Measurements from ENCODE around the gene GRXCR1.

GRXCR1 gene

DNA sequence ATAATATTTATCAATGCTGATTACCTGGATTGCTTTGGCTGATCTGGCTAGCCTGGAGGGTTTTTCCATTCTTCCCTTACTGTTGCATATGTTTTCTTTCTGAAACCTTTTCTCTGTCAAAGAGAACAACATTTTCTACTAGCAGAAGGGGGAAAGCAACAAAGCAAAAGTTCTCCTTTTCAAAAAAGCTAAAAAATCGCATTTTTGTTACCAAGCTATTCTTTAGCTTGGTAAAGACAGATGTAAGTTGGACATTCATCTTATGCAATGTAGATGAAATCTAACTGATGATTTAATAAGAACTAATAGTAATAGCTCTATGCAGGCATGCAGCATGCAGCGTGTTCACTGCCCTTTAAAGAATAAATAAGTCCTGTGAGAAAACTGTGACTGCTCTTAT is at the start of gene GRXCR1:
Gene GRXCR1 (plus strand): TSS at position 301 of the 400 bp plus-strand sequence. CDS start 554 bp downstream, outside the sequence.
- DNase-seq (ENCODE audit: low spot score) = no peak

DNA sequence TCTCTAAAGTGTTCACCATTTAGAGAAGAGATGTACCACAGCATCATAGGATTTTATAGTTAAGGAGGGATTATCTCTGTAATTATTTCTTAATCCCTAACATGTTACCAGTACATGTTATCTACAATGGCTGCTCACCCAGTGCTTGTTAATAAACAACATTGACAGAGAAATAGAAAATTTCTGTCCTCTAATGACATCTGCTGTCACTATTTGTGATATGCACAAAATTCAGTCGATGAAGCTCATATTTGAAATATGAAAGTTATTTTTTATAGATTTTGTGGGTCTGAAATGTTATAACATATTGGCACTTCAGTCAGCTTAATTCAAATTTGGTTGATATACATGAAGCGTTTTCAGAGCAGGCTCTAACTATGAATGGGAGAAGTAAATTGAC is 48.8 kb upstream of the GRXCR1 start:
- no peak for DNase-seq (ENCODE audit: low spot score)

DNA sequence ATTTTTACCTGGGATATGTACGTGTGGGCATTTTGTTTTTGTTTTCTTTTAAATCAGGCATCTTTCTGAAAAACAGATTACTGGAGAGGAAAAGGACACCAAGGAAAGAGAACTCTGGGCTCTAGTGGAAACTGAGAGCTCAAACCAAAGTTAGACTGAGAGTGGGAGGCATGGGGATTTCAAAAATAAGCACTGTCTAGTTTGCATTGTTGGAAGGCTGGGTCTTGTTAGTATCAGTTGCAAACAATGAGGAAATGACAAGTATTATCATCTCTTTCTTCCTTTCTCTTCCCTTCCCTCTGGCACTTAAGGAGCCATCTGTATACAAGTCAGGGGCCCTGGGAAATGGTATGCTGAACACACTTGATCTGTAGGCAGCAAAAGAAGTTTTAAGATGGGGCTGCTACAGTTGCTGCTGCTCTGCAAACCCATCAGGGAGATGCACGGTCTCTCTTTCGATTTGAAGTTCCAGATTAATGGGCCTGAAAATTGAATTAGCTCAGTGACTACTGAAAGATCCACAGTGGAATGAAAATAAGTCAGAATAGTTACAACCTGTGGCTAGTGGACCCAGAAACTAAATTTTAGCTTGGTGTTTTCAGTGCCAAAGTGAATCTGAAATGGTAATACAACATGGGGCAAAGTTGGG is 48.0 kb upstream of the GRXCR1 start:
- no peak for DNase-seq (ENCODE audit: low spot score)

DNA sequence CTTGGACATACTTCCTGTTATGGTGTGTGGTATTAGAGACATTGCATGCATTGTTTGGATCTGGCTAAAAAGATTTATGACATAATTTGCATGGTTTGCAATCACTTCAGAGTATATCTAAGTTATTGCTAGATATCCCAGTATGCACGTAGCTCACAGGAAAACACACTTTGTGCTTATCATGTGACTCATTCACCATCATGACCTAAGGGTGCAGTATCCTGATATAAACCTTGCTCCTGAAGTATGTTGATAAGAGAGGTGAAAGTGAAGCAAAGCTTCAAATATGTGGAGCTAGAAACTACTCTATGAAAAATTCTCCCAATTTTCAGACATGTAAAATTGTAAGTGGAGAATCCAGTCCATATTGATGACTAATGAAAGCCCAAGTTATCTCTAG is 46.9 kb upstream of the GRXCR1 start:
- no peak for DNase-seq (ENCODE audit: low spot score)

DNA sequence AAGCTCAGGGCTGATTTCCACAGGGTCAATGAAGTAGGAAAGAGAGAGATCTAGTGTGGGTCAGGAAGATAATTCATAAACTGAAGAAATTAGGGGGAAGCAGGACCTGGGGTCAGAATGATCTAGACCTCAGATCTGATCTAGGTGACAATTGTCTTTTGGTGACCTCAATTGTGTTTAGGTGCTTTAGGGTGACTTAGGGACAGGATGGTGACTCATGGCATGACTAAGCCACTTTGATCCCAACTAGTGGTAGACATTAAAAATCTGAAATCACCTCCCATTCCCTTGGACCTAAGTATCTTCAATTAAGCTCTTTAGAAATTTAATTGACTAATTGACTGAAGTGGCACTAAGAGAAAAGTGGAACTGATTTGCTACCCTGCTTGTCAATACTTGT is 36.7 kb upstream of the GRXCR1 start:
- peak; percentile 16 for DNase-seq (ENCODE audit: low spot score)

DNA sequence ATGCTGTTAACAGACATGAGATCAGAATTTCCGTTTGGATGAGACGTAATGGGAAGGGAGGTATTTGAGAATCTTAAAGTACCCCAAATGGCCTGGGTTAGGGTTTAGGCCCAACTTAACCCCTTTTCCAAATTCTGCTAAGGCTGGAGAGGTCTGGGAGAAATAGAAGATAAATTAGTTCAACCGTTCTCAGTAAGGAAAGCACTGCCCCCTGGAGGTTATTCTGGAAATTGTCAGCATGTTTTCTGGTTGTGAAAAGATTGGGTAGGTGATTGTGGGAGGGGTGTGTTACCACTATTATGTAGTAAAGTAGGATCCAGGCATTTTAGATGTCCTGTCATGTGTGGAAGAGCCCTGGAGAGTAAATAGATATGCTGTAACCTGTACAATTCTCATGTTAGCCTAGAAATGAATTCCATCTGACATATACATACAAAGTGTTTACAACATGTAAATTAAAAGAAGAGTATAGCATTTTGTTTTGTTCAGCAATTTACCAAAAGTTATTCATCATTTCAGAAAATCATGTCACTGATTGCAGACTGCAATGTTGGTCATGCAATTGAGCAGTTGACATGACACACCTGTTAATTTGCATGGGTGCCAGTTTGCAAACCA is 26.8 kb upstream of the GRXCR1 start:
- DNase-seq (ENCODE audit: low spot score) = peak; percentile 31

DNA sequence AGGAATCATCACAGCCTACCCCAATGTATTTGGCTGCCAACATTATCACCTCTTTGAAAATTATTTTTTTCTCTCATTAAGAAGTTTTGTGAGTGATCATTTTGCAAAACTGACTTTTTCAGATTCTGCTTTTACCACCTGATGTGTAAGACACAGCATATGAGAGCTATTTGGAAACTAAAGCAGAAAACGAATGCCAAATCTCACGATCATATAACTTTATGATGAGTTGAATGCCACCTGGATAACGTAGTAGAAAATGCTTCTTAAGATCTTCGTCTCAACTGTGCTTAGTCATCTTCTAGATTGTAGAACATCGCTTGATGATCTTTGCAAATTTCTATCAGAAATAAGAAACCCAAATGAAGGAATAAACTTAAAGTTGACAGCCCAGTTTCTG is 21.3 kb upstream of the GRXCR1 start:
- no peak for DNase-seq (ENCODE audit: low spot score)

DNA sequence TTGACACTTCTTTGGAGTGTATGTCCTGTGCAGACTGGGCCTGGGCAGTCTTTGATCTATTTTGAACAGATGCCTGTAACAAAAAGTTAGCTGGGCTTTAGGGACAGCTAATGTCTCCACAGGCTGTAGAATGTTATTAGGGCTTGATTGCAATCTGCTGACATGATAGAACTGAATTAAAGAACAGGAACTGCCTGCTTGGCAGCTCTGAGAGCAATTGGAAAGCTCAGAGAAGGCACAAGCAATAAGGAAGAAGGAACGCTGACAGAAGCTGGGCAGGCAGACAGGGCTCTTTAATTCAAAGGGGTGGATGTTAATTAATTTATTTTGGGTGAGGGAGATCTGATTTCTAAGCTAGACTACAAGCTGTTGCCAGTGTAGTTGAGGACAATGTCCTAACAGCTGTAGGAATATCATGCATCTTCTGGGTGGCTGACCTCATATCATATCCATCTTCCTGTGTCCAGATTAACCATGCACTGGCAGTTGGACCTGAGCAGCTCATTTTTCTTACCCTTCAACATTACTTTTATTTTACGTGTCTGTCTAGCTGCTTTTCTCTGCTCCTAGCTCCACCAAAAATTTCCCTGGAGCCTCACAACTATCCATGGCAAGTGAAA is 20.7 kb upstream of the GRXCR1 start:
- DNase-seq (ENCODE audit: low spot score) = no peak

DNA sequence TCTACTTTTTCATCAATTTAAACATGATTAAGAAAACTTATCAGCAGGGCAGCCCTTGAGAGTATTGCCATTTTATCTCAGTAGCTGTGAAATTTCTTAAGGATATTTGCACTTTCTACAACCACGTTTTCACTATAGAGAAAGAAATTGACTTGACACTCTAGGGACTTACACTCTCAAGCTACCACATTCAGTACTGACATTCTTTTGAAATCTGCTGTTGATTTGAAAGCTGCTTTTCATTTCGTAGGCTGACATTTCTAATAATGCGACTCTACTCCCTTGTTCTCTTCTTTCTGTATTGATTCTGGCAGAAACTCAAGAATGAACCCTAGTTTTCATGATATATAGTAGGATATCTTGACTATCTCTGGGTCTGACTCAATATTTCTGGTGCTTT is 13.7 kb upstream of the GRXCR1 start:
- DNase-seq (ENCODE audit: low spot score) = no peak

DNA sequence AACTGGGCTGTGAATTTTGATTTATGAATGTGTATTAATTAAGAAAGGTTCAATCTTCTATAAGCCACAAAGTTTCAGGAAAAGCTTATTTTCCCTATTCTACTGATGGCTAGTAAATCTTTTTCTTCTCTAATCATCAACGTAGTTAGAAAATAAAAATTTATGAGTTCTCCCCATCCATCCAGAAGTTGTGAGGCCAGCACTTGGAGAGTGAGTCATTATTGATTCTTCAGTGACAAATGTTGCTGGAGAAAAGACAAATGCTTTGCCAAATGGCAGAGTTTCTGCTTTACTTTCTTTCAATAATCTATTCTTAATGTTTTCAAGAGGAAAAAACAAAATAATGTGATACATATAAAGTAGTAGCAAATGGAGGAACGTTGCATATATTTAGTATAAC is 11.3 kb upstream of the GRXCR1 start:
- DNase-seq (ENCODE audit: low spot score) = no peak

DNA sequence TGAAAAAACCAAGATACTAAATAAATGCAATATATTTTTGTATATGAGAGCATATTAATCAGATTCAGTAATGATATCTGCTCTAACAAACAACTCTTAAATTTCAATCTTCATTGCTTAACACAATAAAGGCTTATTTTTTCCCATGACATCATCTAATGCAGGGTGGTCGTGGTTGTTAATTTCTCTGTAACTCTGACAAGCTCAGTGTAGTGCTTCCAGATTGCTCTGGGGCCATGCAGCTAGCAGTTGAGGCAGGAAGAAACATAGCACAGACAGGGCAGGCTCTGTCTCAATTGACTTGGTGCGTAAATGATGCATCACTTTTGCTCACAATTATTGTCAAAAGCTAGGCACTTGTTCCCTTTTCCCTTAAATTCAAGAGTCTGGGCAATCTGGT is 869 bp upstream of the GRXCR1 start:
- no peak for DNase-seq (ENCODE audit: low spot score)

DNA sequence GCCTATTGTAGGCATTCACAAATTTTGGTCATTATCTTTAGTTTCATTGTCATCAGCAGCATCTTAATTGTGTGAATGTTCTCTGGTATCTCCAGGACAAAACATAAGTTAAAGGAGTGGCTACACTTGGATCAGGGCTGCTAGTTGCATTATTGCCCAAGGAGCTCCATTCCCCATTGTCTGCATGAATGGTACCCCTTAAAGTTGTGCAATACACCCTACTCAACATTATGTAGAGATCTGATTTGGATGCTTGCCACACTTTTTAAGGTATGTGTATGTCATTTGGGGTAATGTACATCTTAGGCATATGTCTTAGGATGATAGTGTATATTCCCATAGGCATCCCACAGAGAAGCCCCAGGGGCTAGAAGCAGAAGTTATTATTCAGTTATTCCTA is 2.9 kb downstream of the GRXCR1 start:
- DNase-seq (ENCODE audit: low spot score) = no peak

DNA sequence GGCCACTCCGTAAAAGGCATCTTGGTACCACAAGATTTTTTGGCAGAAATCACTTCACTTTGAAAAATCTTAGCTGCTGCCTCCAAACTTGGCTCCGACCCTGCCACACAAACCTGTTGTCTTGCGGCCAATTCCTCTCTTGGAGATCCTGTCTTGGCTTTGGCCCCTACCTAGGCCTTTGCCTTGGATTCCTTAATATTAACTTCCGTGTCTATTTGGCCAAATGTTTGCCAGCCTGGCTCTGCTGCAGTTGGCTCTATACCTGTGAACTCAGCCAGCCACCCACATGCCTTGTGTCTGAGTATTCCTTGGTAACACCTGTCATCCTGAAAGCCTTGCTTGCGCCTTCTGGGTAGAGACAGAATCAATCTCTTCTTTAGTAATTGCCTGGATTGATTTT is 12.5 kb downstream of the GRXCR1 start:
- no peak for DNase-seq (ENCODE audit: low spot score)

DNA sequence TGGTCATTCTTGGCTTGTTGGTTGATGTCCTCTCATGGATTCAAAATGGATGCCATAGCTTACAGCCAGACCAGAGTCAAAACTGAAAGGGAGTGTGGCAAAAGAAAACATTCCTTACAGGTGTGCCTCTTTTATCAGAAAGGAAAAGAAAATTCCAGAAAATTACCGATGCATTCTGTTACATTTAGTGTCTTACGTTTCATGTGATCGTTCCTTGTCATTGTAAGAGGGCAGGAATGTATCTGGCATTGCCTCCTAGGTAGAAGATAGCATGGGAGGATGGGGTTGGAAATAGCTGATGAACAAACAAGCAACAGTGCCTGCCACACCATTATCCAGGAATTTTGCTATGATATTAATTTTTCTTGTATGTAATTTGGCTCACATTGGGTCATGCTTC is 13.1 kb downstream of the GRXCR1 start:
- DNase-seq (ENCODE audit: low spot score) = no peak

DNA sequence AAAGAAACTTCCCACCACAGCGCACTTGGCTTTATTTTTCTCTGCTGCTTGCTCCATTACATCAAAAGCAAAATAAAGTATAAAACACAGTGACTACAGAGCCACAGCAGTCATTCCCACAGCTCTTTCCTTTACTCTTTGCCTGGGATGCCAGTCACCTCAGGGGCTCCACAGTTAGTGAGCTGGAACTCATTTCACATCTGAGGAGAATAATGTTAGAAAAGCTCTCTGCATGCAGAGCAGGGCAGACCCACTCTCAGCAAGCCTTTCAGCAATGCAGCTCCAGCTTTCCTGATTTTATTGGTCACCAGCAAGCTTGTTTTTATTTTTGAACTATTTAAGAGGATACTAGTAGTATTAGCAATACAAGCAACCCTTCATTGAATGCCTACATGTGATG is 13.8 kb downstream of the GRXCR1 start:
- no peak for DNase-seq (ENCODE audit: low spot score)

DNA sequence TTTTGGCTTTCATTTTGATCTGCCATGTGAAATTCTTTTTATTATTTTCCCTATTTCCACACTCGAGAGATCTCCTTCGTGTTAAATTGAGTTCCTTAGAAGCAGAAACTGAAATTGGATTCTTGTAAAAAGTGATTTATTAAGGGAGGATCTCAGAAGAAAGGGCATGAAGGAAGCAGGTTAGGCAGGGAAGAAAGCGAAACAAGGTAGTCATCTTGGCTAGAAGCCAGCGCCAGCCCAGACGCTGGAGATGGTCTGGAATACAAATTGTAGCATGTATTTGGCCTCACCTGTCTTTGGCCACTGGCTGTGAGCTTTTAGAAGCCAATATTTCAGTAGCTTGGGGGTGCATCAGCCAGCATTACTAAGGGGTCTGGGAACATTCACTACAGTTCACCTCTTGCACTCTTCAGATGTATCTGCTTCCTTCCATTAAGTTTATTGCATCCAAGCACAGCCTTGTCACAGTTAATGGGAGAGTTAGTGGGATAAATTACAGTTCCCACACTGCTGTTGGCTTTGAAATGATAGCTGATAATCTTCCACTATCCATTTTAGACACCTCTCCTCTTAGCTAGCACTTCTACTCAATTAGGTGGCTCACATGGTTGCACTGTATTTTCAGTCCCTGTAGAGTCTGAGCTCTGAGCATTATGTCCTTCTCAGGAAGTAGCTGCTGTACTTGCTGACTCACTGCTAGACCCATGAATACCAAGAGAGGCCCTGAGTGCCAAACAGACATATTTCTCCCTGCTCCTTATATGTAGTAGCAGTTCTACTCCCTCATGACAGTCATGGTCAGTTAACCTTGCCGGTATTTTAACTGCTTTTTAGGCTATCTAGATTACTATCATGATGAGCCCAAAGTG is 14.6 kb downstream of the GRXCR1 start:
- DNase-seq (ENCODE audit: low spot score) = peak; percentile 1

DNA sequence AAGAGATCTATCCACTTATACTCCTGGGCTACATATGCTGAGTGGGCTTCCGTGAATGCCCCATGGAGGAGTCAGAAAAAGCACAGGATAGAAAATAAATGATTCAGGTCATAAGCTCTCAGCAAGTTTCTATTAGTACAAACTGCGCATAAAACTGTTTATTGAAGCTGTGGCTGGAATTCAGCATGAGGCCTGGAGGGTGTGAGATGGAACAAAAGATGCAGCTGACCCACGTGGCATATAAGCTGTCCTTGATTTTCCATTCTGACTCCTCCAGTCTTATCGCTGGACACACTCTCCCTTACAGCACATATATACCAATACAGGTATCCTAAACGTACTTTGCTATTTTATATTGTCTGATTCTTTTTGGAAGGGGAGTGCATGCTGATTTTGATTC is 17.9 kb downstream of the GRXCR1 start:
- no peak for DNase-seq (ENCODE audit: low spot score)

DNA sequence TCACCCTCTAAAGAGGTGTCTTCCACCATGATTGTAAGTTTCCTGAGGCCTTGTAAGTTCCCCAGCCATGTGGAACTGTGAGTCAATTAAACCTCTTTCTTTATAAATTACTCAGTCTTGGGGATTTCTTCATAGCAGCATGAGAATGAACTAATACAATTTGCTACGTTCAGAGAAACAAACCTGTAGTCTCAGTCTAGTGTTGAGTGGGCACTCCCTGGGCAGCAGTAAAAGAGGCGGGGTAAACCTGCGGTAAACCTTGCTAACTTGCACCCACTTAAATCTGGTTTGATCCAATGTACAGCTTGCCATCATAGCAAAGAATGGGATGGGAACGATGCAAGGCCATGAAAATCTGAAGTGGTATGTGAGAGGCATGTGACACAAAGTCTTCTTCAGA is 22.4 kb downstream of the GRXCR1 start:
- DNase-seq (ENCODE audit: low spot score) = no peak

DNA sequence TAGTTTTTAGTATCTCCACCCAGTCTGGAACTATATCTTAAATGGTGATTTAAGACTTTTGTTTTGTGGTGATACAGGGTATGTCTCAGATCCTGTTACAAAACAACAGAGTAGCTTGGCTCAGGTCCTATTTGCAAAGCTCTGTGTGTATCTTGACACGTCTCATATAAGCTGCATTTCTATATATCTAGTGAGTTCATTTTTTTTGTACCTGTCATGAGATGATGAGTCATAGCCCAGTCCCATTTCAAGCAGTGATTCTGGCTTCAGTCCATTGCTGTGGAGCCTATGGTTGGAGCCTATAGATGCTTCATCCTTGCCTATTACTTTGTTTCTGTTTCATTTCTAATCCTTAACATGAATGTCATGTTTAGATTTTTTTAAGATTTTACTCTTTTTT is 23.0 kb downstream of the GRXCR1 start:
- DNase-seq (ENCODE audit: low spot score) = peak; percentile 1

DNA sequence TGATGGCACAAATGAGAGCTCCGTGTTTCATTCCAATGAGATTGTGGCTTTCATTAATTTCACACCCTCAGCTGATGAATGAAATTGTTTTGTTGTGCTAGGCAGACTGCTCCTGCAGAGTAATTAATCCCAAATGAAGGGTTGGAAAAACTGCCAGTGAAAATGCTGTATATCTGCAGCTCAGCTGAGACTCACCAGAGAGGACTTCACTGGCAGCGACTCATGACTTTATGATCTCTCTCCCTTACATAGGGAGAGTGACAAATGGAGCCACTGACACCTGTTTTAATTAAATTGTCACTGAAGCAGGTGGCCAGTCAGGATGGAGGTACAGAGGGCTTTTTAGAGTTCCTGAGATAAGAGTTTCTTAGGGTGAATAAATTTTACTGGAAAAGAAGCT is 24.8 kb downstream of the GRXCR1 start:
- DNase-seq (ENCODE audit: low spot score) = no peak

DNA sequence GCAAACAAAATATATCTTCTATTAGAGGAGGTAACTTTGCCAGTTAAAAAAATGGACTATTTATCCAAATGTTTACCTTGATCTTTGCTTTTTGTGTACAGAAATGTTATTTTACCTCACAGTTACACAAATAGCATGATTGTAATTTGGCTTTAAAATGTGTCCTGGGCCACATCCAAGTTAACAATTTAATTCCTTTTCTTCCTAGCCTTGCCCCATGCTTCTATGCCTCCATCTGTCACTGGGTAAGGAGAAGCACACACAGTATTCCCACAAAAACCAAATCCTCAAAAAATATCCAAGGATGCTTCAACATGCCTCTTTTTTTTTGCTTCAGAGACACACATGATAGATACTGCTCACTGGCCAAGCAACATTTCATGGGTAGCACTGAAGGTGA is 30.9 kb downstream of the GRXCR1 start:
- no peak for DNase-seq (ENCODE audit: low spot score)

DNA sequence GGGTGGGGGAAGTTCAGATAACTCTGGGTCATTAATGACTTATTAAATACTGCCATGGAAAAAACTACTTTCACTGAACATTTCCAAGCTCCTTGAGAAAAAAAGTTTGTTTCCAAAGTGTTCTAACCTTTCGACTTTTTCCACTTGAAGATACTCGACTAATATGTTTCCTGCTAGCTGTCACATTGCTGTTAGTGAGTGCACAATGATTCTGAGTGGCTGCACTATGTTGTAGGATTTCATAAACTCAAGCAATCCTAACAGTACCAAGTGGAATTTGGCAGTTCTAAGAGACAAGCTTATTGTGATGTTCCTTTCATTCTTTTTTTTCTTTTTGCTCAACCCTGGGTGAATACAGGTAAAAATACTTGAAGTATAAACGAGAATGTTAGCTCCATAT is 33.4 kb downstream of the GRXCR1 start:
- DNase-seq (ENCODE audit: low spot score) = no peak

DNA sequence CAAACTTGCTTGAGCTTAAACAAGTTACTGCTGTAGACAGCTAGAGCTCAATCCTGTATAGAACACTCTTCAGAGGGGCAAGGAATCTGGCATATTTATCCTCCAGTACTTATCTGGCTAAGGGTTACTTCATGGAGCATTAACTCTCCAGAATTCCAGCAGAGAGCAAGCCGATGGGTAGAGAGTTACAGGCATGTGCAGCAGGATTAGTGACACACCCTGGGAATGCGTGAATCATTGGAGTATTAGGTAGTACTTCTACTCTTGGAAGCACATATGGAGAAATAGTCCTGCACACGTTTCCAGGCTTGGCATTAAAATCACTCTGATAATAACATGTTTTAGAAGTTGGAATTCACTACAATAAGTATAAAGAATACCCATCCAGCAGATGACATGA is 35.4 kb downstream of the GRXCR1 start:
- DNase-seq (ENCODE audit: low spot score) = no peak
